ENCODE results near the gene CHRDL2. TPM values are rescaled to one million over a fixed set of nuclear protein-coding genes. Genes with fewer than 3 reads are reported as not detected.

The CHRDL2 gene
- total RNA-seq, 4 donors from 2014 or later = 2.2 to 20.9 (median 4.0) TPM

- intact Hi-C loops (cut with DNase I; ENCODE audit: low total_unique reads) (no loop called here), in situ Hi-C loops (cut with MboI; ENCODE audit: low pct_ligation_motif_present in 1 of 4, low pct_unique_long_range_greater_than_20kb in 1 of 4, low sequenced_read_pairs in 3 of 4) (no loop called here)
- no peaks in the 10 kb centered on the region for H3K27me3 ChIP-seq
- H3K9me3 ChIP-seq = no peaks in the 10 kb centered on the region
- no peak for DNase-seq
- no peak for TF ChIP-seq EP300 (IDR thresholded peaks at IDR 0.05; ENCODE audit: low read depth)
- TF ChIP-seq POLR2A (IDR thresholded peaks at IDR 0.05) = no peak
- H3K36me3 ChIP-seq = no peaks in the 10 kb centered on the region
- H3K4me1 ChIP-seq = no peaks in the 10 kb centered on the region
- H3K4me3 ChIP-seq = no peak overlapping the region
- no peak overlapping the region for H3K27ac ChIP-seq
- WGBS, 2 donors (ENCODE audit: low coverage in 1 of 2) = 30 to 70% methylated on average over 2 to 3 of the region's 3 CpGs
These were observed 22.1 kb downstream of the CHRDL2 start for GRCh38 chr11:74709175-74709574.

DNA sequence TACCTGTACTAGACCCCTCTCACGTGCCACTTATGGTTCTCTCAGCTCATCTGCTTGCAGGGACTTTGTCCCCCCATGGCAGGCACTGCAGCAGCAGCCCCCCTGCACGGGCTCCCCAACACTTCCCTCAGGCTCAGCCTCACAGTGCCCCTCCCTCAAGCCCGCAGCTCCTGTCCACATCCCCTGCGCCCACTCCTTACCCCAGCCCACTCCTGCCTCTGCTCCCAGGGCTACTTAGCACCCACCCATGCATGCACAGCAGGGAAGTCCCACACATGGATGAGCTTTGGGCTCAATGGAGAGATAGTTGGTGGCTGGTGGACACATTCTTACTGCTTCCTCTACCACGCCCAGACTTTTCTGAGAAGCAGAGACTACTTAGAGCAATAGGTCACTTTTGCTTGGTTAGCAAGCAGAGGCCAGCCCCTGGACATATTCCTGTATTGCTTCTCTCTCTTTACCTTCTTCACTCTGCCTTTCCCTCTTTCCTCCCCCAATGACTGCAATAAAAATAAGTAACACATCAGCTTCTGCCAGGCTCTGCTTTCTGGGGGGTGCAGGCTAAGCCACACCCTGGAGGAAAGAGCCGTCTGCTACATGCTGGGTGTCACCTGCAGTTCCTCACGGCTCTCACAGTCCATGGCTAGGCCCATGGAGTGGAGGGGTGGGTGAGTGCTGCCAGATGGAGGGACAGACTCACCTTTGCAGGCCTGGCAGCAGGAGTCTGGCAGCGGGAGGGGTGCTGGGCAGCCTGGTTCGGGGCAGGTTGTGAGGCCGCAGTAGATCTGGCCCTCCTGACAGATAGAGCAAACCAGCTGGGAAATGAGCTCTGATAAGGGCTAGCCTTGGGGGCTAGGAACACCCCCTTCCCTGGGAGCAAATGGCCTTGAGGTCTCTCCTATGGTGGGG, 23.4 kb downstream of the CHRDL2 start:
- H3K4me3 ChIP-seq = no peak overlapping the region
- H3K36me3 ChIP-seq = no peaks in the 10 kb centered on the region

DNA sequence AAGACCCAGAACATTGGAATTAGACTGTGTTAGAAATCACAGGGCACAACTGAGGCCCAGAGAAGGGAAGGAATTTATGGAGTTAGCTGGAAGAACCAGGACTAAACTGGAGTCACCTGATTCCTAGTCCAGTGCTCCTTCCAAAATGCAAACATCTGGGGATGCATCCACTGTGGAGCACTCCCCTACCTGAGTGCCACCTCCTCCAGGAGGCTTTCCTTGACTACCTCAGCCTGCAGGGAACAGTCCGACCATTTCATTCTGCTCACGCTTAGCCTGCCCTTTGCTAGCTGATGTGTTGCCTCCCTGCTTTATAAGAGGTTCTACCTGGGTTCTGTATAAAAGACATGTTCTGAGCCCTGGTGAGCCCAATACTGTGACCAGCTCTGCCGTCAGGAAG, 24.0 kb downstream of the CHRDL2 start:
- Histone ChIP-seq H3K4me3 (no peak overlapping the region), H3K27ac (no peak overlapping the region), H3K9me3 (no peaks in the 10 kb centered on the region), H3K36me3 (no peaks in the 10 kb centered on the region), H3K27me3 (no peaks in the 10 kb centered on the region), H3K4me1 (no peaks in the 10 kb centered on the region)
- in situ Hi-C loops (cut with MboI; ENCODE audit: low pct_ligation_motif_present in 1 of 4, low pct_unique_long_range_greater_than_20kb in 1 of 4, low sequenced_read_pairs in 3 of 4) (no loop called here), intact Hi-C loops (cut with DNase I; ENCODE audit: low total_unique reads) (no loop called here)
- TF ChIP-seq, protein P1, sequence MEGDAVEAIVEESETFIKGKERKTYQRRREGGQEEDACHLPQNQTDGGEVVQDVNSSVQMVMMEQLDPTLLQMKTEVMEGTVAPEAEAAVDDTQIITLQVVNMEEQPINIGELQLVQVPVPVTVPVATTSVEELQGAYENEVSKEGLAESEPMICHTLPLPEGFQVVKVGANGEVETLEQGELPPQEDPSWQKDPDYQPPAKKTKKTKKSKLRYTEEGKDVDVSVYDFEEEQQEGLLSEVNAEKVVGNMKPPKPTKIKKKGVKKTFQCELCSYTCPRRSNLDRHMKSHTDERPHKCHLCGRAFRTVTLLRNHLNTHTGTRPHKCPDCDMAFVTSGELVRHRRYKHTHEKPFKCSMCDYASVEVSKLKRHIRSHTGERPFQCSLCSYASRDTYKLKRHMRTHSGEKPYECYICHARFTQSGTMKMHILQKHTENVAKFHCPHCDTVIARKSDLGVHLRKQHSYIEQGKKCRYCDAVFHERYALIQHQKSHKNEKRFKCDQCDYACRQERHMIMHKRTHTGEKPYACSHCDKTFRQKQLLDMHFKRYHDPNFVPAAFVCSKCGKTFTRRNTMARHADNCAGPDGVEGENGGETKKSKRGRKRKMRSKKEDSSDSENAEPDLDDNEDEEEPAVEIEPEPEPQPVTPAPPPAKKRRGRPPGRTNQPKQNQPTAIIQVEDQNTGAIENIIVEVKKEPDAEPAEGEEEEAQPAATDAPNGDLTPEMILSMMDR (IDR thresholded peaks at IDR 0.05) = no peak
- TF ChIP-seq POLR2A (IDR thresholded peaks at IDR 0.05) (no peak), EP300 (IDR thresholded peaks at IDR 0.05; ENCODE audit: low read depth) (no peak), POLR2AphosphoS5 (IDR thresholded peaks at IDR 0.05) (no peak)
- WGBS, 2 donors (ENCODE audit: low coverage in 1 of 2) = 100% methylated on average over 3 of the region's 3 CpGs; no CpG with 5 or more reads in 1 of the 2 donors
- no peak for DNase-seq

More for the DNA sequence above, 23.4 kb downstream of the CHRDL2 start:
- TF ChIP-seq POLR2AphosphoS5 (IDR thresholded peaks at IDR 0.05) = no peak
- no peaks in the 10 kb centered on the region for H3K27me3 ChIP-seq
- no peaks in the 10 kb centered on the region for H3K9me3 ChIP-seq
- intact Hi-C loops (cut with DNase I; ENCODE audit: low total_unique reads) = no loop called here
- WGBS, 2 donors (ENCODE audit: low coverage in 1 of 2) = 73% methylated on average over 10 of the region's 10 CpGs; no CpG with 5 or more reads in 1 of the 2 donors
- H3K27ac ChIP-seq = no peak overlapping the region
- no peaks in the 10 kb centered on the region for H3K4me1 ChIP-seq
- no peak for DNase-seq
- in situ Hi-C loops (cut with MboI; ENCODE audit: low pct_ligation_motif_present in 1 of 4, low pct_unique_long_range_greater_than_20kb in 1 of 4, low sequenced_read_pairs in 3 of 4) = no loop called here

- H3K36me3 ChIP-seq = no peaks in the 10 kb centered on the region
- intact Hi-C loops (cut with DNase I; ENCODE audit: low total_unique reads) (no loop called here), in situ Hi-C loops (cut with MboI; ENCODE audit: low pct_ligation_motif_present in 1 of 4, low pct_unique_long_range_greater_than_20kb in 1 of 4, low sequenced_read_pairs in 3 of 4) (no loop called here)
- no peak for DNase-seq
- H3K27ac ChIP-seq = no peak overlapping the region
- H3K4me3 ChIP-seq = no peak overlapping the region
- no peaks in the 10 kb centered on the region for H3K27me3 ChIP-seq
- H3K4me1 ChIP-seq = no peaks in the 10 kb centered on the region
- 80 to 94% methylated on average over 4 to 13 of the region's 13 CpGs for WGBS, 2 donors (ENCODE audit: low coverage in 1 of 2)
- TF ChIP-seq POLR2AphosphoS5 (IDR thresholded peaks at IDR 0.05) (no peak), POLR2A (IDR thresholded peaks at IDR 0.05) (no peak), EP300 (IDR thresholded peaks at IDR 0.05; ENCODE audit: low read depth) (no peak)
- TF ChIP-seq, protein P1 (IDR thresholded peaks at IDR 0.05) = no peak
- H3K9me3 ChIP-seq = no peaks in the 10 kb centered on the region
These were observed 28.0 kb downstream of the CHRDL2 start for GRCh38 chr11:74703211-74703610.

DNA sequence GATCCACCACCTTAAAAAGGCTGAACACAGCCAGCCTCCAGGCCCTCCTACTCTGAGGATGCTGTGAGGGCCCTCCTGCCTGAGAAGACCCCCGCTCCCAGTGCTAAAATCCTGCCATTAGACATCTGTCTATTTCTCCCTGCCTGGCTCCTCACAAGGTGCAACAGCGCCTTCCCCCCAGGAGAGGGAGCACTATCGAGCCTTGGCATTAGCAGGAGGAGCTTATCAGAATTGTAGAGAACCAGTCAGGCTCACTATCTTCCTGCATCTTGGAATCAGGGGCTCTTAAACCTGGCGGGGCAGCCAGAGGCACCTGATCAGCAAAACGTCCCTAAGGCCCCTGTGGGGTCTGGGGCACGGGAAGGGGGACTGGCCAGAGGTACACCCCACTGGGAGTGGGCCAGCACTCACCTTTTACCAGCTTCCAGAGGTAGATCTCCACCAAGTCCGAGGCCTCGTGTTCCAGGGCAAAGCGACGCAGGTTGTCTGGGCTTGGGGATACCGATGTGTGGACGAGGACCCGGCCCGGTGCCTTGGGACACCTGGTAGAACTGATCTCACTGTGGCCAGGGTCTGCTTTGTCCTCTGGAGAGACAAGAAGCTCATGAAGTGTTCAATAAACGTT, 28.7 kb downstream of the CHRDL2 start:
- WGBS, 2 donors (ENCODE audit: low coverage in 1 of 2) = 30 to 46% methylated on average over 4 to 15 of the region's 15 CpGs
- Histone ChIP-seq H3K27me3 (no peaks in the 10 kb centered on the region), H3K4me1 (peaks cover 0 to 4% (median 0%) of the 10 kb centered on the region in 4 donors), H3K36me3 (no peaks in the 10 kb centered on the region), H3K9me3 (no peaks in the 10 kb centered on the region), H3K27ac (no peak overlapping the region), H3K4me3 (no peak overlapping the region)
- in situ Hi-C loops (cut with MboI; ENCODE audit: low pct_ligation_motif_present in 1 of 4, low pct_unique_long_range_greater_than_20kb in 1 of 4, low sequenced_read_pairs in 3 of 4) = no loop called here
- DNase-seq = peak; percentile 67
- TF ChIP-seq, protein P1 (IDR thresholded peaks at IDR 0.05) = peak; percentile 78 to 93 (median 92)
- TF ChIP-seq POLR2AphosphoS5 (IDR thresholded peaks at IDR 0.05) (no peak), POLR2A (IDR thresholded peaks at IDR 0.05) (no peak), EP300 (IDR thresholded peaks at IDR 0.05; ENCODE audit: low read depth) (no peak)
- intact Hi-C loops (cut with DNase I; ENCODE audit: low total_unique reads) = no loop called here
